K562 treated with DMSO at 1 percent for 48 hours (cell line): Measurements from ENCODE around the gene SLC22A9. TPM values are rescaled to one million over a fixed set of nuclear protein-coding genes. Genes with fewer than 3 reads are reported as not detected.

Experiments used
- total RNA-seq: library from RNA; unstranded; fragments of 300-600 nt; gene quantifications from 2 replicates; pipeline ENCODE4 v1.2.3, GENCODE V29; 2022; ENCODE audit warnings: low replicate concordance; ENCODE audit errors: extremely low read depth

SLC22A9 gene
- not detected in 2 replicates for total RNA-seq

DNA sequence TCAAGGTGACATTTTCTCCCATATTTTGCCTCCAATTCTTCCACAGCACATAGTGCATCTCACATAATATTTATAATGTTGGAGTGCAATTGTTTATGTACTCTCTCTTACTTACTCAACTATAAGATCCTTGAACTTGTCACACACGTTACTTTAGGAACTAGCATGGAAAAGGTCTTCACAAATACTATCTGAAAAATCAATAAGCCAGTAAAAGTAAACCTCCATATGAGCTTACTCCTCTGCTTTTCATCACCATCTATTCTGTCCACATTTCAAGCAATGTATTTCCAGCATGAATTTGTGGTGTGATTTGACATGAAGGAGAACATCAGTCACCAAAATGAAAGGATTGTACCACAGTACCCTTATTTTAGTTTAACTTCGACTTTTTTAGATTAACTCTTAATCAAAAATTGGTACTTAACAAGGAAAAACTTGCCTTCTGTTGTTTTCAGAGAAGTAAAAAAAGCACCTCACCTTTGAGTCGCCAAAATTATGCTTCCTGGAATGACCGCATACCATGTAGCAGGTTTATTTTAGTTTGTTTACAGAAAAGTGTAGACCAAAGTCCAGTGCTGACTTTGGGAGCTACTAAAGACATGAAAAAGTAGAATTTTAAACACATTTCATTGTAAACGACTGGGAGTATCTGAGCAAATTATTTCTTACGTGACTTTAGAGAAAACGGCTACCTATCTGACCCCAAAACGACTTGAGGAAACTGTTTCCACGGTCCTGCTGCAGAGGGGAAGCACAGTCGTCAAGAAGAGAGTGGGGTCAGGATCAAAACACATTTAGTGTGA lies at the start of gene SLC22A9:
Gene SLC22A9, plus strand, starts transcription at position 621 of the 806 bp plus-strand sequence. CDS start 272 bp downstream, outside the sequence.

Other genes with a start within 250 kb of the SLC22A9 start
- not detected in 2 replicates for gene SLC22A24, start 225.6 kb upstream of the SLC22A9 start, total RNA-seq
- not detected in 2 replicates for gene SLC22A25, start 126.2 kb upstream of the SLC22A9 start, total RNA-seq
- gene PLAAT5, start 121.4 kb downstream of the SLC22A9 start, total RNA-seq = not detected in 2 replicates
- gene LGALS12, start 136.3 kb downstream of the SLC22A9 start, total RNA-seq = not detected in 2 replicates
- not detected in 2 replicates for gene PLAAT4, start 167.0 kb downstream of the SLC22A9 start, total RNA-seq
- gene PLAAT2, start 193.6 kb downstream of the SLC22A9 start, total RNA-seq = not detected in 2 replicates
- gene PLAAT3, start 244.6 kb downstream of the SLC22A9 start, total RNA-seq = not detected in 2 replicates